Kidney tubule cell (primary cell): ENCODE results near the gene TEX14.
"Not testable (repeated sequence)": the region's sequence is repeated elsewhere in the genome, so short reads cannot be mapped to it uniquely, and the experiment has no call there.

Source experiments
- DNase-seq: peaks from one replicate; pipeline ENCODE4 v3.0.0-alpha.2; 2018; ENCODE audit warnings: low spot score

Gene TEX14

GRCh38 chr17:58568044-58568799 is 123.6 kb downstream of the TEX14 start:
- no peak for DNase-seq

- no peak for DNase-seq
Measured at GRCh38 chr17:58565389-58566311, 126.2 kb downstream of the TEX14 start.

- DNase-seq = no peak
Measured at GRCh38 chr17:58564971-58565370, 126.9 kb downstream of the TEX14 start.

DNA sequence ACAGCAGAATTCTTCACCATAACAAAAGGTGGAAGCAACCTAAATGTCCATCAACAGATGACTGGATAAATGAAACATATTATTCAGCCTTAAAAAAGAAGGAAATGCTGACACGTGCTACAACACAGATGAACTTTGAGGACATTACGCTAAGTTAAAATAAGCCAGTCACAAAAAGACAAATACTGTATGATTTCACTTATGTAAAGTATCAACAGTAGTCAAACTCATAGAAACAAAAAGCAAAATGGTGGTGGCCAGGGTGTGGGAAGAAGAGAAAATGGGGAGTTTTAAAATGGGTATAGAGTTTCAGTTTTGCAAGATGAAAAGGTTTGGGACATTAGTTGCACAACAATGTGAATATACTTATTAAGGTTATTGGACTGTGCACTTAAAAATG is 127.6 kb downstream of the TEX14 start:
- no peak for DNase-seq

GRCh38 chr17:58560511-58560910 is 131.3 kb downstream of the TEX14 start:
- DNase-seq = no peak

- no peak for DNase-seq
Measured at GRCh38 chr17:58557981-58558380, 133.9 kb downstream of the TEX14 start.

- no peak for DNase-seq
Measured at GRCh38 chr17:58556833-58557250, 135.0 kb downstream of the TEX14 start.

GRCh38 chr17:58555109-58555508 is 136.7 kb downstream of the TEX14 start:
- DNase-seq = not testable (repeated sequence)

GRCh38 chr17:58541249-58541648 is 150.6 kb downstream of the TEX14 start:
- no peak for DNase-seq

DNA sequence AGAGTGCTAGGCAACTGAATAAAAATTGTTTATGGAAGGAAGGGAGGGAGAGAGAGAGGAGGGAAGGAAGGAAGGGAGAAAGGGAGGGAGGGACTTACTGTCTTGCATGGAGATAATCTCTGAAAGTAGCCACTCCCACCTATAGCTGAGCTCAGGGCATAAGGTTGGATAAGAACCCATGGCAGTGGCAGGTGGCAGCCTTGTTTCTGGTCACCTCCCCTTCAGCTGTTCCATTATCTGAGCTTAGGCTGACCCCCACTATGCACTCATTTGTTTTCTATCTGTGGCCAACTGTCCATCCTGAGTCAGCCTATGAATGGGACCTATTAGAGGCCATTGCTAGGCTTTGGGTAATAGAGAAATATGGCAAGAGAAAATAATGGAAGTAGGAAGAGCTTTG is 152.1 kb downstream of the TEX14 start:
- no peak for DNase-seq

- DNase-seq = no peak
Measured at GRCh38 chr17:58538811-58539409, 152.9 kb downstream of the TEX14 start.

DNA sequence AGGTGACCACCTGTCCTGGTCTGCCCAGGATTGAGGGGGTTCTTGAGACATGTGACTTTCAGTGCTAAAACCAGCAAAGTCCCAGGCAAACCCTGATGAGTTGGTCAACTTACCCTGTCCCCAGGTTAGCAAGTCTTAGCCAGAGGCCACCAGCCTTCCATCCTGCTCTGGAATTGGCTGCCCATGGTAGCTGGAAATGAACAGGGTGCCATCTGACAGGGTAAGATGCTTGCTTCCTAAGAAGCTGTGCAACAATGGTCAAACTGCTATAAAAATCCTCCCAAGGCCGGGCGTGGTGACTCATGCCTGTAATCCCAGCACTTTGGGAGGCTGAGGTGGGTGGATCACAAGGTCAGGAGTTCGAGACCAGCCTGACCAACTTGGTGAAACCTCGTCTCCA is 154.6 kb downstream of the TEX14 start:
- no peak for DNase-seq

DNA sequence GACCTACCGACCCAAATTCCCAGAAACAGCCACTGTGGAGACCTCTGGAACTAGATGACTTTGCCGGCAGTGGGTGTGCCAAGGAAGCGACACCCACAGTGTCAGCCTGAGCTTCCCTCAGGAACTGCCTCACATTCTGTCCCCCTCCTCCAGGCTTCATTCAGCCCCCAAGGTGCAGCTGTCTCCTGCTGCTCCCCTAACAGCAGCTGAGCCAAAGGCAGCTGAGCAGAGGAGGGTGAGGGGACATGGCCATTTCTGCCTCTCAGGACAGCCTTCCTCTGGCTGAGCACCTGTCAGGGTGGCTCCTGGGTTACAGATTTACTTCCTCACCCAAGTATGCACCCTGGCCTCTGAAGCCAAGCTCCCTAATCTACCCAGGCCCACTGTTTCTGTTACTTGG is 155.3 kb downstream of the TEX14 start:
- DNase-seq = no peak

- DNase-seq = peak; percentile 42
Measured at GRCh38 chr17:58535431-58535830, 156.4 kb downstream of the TEX14 start.

DNA sequence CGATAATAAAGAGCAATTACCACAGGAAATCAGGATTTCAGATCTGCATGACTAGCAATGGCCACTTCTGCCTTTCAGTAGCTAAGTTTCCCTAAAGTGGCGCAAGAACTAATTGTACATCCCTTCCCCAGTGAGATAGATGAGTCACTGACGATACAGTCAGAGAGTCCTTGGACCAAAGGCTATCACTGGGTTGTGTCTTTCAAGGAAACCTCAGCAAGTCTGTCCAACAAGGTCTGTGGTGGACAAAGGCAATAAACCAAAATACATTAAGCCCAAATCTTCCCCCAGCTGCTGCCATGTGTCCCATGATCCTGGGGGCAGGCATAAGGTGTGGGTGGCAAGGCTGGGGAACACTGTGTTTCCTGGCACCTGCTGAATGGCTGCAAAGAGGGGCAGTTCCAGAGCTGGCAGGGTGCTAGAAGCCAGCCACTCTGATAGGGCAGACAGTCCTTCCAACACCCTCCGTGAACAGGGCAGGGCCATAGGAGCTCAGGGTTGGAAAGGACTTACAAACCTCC is 156.9 kb downstream of the TEX14 start:
- peak; percentile 51 for DNase-seq

DNA sequence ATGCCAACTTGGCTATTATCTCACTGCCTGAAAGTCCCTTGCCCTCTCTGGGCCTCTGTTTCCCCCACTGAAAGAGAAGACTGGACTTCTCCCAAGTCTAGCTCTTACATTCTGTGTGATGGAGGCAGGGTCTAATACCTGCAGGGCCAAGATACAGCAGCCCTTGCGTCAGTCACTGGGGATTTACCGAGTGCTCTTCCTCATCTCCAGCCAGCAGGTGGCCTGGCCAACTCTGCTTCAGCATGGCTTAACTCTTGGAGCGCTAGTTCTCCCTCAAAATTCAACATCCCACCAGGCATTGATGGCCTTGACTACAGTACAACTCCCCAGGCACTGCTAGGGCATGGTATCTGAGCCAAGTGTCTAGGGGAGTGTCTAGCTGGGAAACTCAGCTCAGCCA is 157.5 kb downstream of the TEX14 start:
- DNase-seq = no peak

GRCh38 chr17:58533616-58534188 is 158.1 kb downstream of the TEX14 start:
- no peak for DNase-seq

GRCh38 chr17:58532555-58532951 is 159.3 kb downstream of the TEX14 start:
- DNase-seq = no peak

DNA sequence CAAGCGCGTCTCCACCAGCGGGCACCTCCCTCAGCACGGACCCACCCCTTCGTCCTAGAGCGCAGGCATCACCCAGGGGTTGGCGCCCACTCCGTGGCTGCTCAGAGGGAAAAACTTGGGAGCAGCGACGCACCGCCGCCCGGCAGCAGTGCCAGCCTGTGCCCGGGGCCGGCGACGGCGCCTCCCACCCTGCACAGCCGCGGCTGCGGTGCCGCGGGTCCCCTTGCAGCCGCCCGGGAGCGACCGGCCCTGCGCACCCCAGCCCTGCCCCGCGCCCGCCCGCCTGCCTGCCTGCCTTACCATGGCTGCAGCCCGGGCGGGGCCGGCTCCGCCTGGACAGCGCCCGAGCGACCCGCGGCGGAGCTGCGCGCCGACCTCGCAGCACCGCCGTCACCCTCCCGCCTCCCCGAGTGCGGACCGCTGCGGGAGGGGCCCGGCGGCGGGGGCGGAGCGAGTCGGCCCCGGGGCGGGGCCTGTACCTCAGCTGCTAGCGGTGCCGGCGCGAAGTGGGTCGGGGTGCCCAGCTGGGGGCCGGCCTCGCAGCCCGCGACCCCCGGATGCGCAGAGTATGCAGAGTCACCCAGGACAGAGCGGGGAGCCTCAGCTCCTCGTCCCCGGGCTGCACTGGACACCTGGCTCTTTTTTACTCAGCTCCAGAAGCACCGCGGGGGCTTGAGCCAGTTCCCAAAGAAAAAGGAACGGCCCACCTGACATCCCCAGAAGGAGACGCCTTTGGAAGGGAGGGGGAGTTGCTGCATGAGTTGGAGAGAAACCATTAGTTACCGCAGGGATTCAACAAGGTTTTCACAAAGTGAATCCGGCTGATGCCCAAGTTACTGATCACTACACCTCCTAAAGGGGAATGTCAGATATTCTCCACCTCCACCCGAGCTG is 159.9 kb downstream of the TEX14 start:
- DNase-seq = peak; percentile 39

GRCh38 chr17:58531122-58531521 is 160.7 kb downstream of the TEX14 start:
- DNase-seq = no peak

GRCh38 chr17:58530655-58531054 is 161.2 kb downstream of the TEX14 start:
- no peak for DNase-seq
